H9 (cell line): ENCODE results near the gene SPATA6. TPM values are rescaled to one million over a fixed set of nuclear protein-coding genes. Genes with fewer than 3 reads are reported as not detected.
"Not testable (repeated sequence)": the region's sequence is repeated elsewhere in the genome, so short reads cannot be mapped to it uniquely, and the experiment has no call there.

ENCODE experiments used
- DNase-seq: peaks from one replicate; pipeline ENCODE4 v3.0.0-alpha.2; 2017
- H2AFZ ChIP-seq: one replicate; pipeline ENCODE4 v1.6.1; 2013; ENCODE audit warnings: mild to moderate bottlenecking, low read length, control low read depth, moderate library complexity
- H2AK5ac ChIP-seq: 2 replicates; pipeline ENCODE4 v1.6.1; 2013; ENCODE audit warnings: low read length, control low read depth, mixed read lengths; ENCODE audit not compliant: insufficient read length
- H2BK120ac ChIP-seq: one replicate; pipeline ENCODE4 v1.6.1; 2013; ENCODE audit warnings: low read depth, mild to moderate bottlenecking, low read length, control low read depth, inconsistent platforms; ENCODE audit not compliant: poor library complexity, severe bottlenecking
- H2BK12ac ChIP-seq: 2 replicates; pipeline ENCODE4 v1.6.1; 2013; ENCODE audit warnings: low read length, control low read depth, mixed read lengths, low read depth; ENCODE audit not compliant: insufficient read length
- H2BK15ac ChIP-seq: 2 replicates; pipeline ENCODE4 v1.6.1; 2013; ENCODE audit warnings: low read depth, low read length, control low read depth
- H2BK20ac ChIP-seq: one replicate; pipeline ENCODE4 v1.6.1; 2013; ENCODE audit warnings: low read depth, mild to moderate bottlenecking, low read length, control low read depth, inconsistent platforms; ENCODE audit not compliant: poor library complexity, severe bottlenecking
- H2BK5ac ChIP-seq: 2 replicates; pipeline ENCODE4 v1.6.1; 2013; ENCODE audit warnings: low read length, control low read depth, mixed read lengths; ENCODE audit not compliant: insufficient read length
- H3K14ac ChIP-seq: 2 replicates; pipeline ENCODE4 v1.6.1; 2013; ENCODE audit warnings: low read length, control low read depth; ENCODE audit not compliant: insufficient read depth
- H3K18ac ChIP-seq: 2 replicates; pipeline ENCODE4 v1.6.1; 2013; ENCODE audit warnings: low read depth, mild to moderate bottlenecking, mixed read lengths, low read length, control low read depth; ENCODE audit not compliant: insufficient read length
- H3K23ac ChIP-seq: 2 replicates; pipeline ENCODE4 v1.6.1; 2013; ENCODE audit warnings: low read length, control low read depth, mixed read lengths, low read depth; ENCODE audit not compliant: insufficient read length
- H3K23me2 ChIP-seq: 2 replicates; pipeline ENCODE4 v1.6.1; 2013; ENCODE audit warnings: low read depth, mild to moderate bottlenecking, mixed read lengths, low read length, control low read depth; ENCODE audit not compliant: insufficient read length, poor library complexity, severe bottlenecking
- H3K27ac ChIP-seq: 2 replicates; pipeline ENCODE4 v1.5.1; 2013; ENCODE audit warnings: low read length, control low read depth, mixed read lengths, low read depth; ENCODE audit not compliant: insufficient read length
- H3K27me3 ChIP-seq: 2 replicates; pipeline ENCODE4 v1.6.1; 2013; ENCODE audit warnings: low read length, control low read depth, inconsistent platforms; ENCODE audit not compliant: insufficient read depth
- H3K4ac ChIP-seq: 2 replicates; pipeline ENCODE4 v1.6.1; 2013; ENCODE audit warnings: low read depth, mild to moderate bottlenecking, control low read depth, inconsistent platforms, low read length, moderate library complexity
- H3K4me1 ChIP-seq: 2 replicates; pipeline ENCODE4 v1.6.1; 2013; ENCODE audit warnings: low read length, control low read depth, inconsistent platforms; ENCODE audit not compliant: insufficient read depth
- H3K4me2 ChIP-seq: 2 replicates; pipeline ENCODE4 v1.6.1; 2013; ENCODE audit warnings: low read length, control low read depth, mixed read lengths; ENCODE audit not compliant: insufficient read length, insufficient read depth
- H3K56ac ChIP-seq: 2 replicates; pipeline ENCODE4 v1.6.1; 2013; ENCODE audit warnings: low read depth, mild to moderate bottlenecking, mixed read lengths, low read length, control low read depth; ENCODE audit not compliant: insufficient read length
- H3K79me1 ChIP-seq: 2 replicates; pipeline ENCODE4 v1.6.1; 2013; ENCODE audit warnings: low read depth, mild to moderate bottlenecking, moderate library complexity, low read length, control low read depth, inconsistent platforms; ENCODE audit not compliant: insufficient read depth, poor library complexity, severe bottlenecking
- H3K79me2 ChIP-seq: 2 replicates; pipeline ENCODE4 v1.6.1; 2013; ENCODE audit warnings: low read length, control low read depth, inconsistent platforms; ENCODE audit not compliant: insufficient read depth
- H3K9ac ChIP-seq: 2 replicates; pipeline ENCODE4 v1.6.1; 2013; ENCODE audit warnings: low read length, control low read depth, mixed read lengths; ENCODE audit not compliant: insufficient read length; ENCODE audit errors: extremely low read depth
- H3K9me3 ChIP-seq: one replicate; pipeline ENCODE4 v1.6.1; 2013; ENCODE audit warnings: low read depth, low read length, inconsistent platforms; ENCODE audit not compliant: control insufficient read depth
- H3T11ph ChIP-seq: one replicate; pipeline ENCODE4 v1.6.1; 2013; ENCODE audit warnings: mild to moderate bottlenecking, low read length, control low read depth, inconsistent platforms
- H4K20me1 ChIP-seq: one replicate; pipeline ENCODE4 v1.6.1; 2013; ENCODE audit not compliant: control insufficient read depth, insufficient read length, insufficient read depth
- H4K5ac ChIP-seq: 2 replicates; pipeline ENCODE4 v1.6.1; 2013; ENCODE audit warnings: low read depth, mild to moderate bottlenecking, mixed read lengths, low read length, control low read depth; ENCODE audit not compliant: insufficient read length
- H4K8ac ChIP-seq: replicated peaks from 2 replicates; pipeline ENCODE4 v1.6.1; 2013; ENCODE audit warnings: low read length, control low read depth, mixed read lengths, low read depth; ENCODE audit not compliant: insufficient read length
- H4K91ac ChIP-seq: 2 replicates; pipeline ENCODE4 v1.6.1; 2013; ENCODE audit warnings: low read depth, mild to moderate bottlenecking, moderate library complexity, mixed read lengths, low read length, control low read depth; ENCODE audit not compliant: insufficient read length
- H3K27ac Mint-ChIP-seq, 3 experiments: 2 replicates in 2 of 3; 3 replicates in 1 of 3; pipeline ENCODE4 v1.8.0; 2020 to 2021; ENCODE audit warnings: mixed read lengths in 3 of 3, mild to moderate bottlenecking in 1 of 3, moderate library complexity in 1 of 3
- H3K27me3 Mint-ChIP-seq: 2 replicates; pipeline ENCODE4 v1.8.0; 2021; ENCODE audit warnings: low read depth, mild to moderate bottlenecking, moderate library complexity, mixed read lengths
- H3K36me3 Mint-ChIP-seq, 3 experiments: 2 replicates in 2 of 3; 3 replicates in 1 of 3; pipeline ENCODE4 v1.8.0; 2020 to 2021; ENCODE audit warnings: low read depth in 3 of 3, mixed read lengths in 3 of 3; ENCODE audit not compliant: insufficient read depth in 1 of 3
- H3K4me1 Mint-ChIP-seq, 2 experiments: 2 replicates each; pipeline ENCODE4 v1.8.0; 2020; ENCODE audit warnings: mixed read lengths in 2 of 2
- H3K4me3 Mint-ChIP-seq, 2 experiments: 2 replicates in 1 of 2; 3 replicates in 1 of 2; pipeline ENCODE4 v1.8.0; 2020 to 2021; ENCODE audit warnings: mild to moderate bottlenecking in 2 of 2, mixed read lengths in 2 of 2, moderate library complexity in 1 of 2
- H3K9me3 Mint-ChIP-seq, 2 experiments: 2 replicates in 1 of 2; 3 replicates in 1 of 2; pipeline ENCODE4 v1.8.0; 2020; ENCODE audit warnings: mild to moderate bottlenecking in 2 of 2, mixed read lengths in 2 of 2, moderate library complexity in 1 of 2
- CTCF ChIP-seq: fragments of 200-600 bp; sonication (generic); conservative IDR thresholded peaks from 3 replicates; pipeline ENCODE4 v1.8.0; 2021; ENCODE audit warnings: antibody characterized with exemption, mild to moderate bottlenecking
- WGBS: extraction: QIAGEN DNeasy Blood & Tissue Kit; methylation state at CpG from one replicate; pipeline ENCODE4 v1.1.7; 2013; ENCODE audit warnings: missing lambda C conversion rate, low lambda C conversion rate, mixed read lengths; ENCODE audit not compliant: insufficient read length; ENCODE audit errors: extremely low coverage; 5-methylcytosine and 5-hydroxymethylcytosine counted together
- total RNA-seq: library from RNA; stranded (reverse); gene quantifications from 2 replicates; pipeline ENCODE4 v1.2.1, GENCODE V29; 2021

The SPATA6 gene
- total RNA-seq, 1 experiment from 2014 or later = 8.0 TPM

GRCh38 chr1:48439380-48439779, 32.6 kb downstream of the SPATA6 start:
- no peak overlapping the region for H3K4ac ChIP-seq
- Mint-ChIP-seq H3K9me3 (peaks cover 12 to 17% of the 10 kb centered on the region in 2 experiments), H3K4me1 (peaks cover 19% of the 10 kb centered on the region in 2 experiments), H3K4me3 (no peak overlapping the region), H3K36me3 (peaks cover 31 to 37% (median 34%) of the 10 kb centered on the region in 3 experiments), H3K27ac (no peak overlapping the region), H3K27me3 (no peaks in the 10 kb centered on the region)
- no peak overlapping the region for H3K18ac ChIP-seq
- no peak overlapping the region for H3K56ac ChIP-seq
- no peaks in the 10 kb centered on the region for H4K20me1 ChIP-seq
- no peak for TF ChIP-seq CTCF
- no peak overlapping the region for H3K9ac ChIP-seq
- no peak overlapping the region for H2BK5ac ChIP-seq
- H3K27me3 ChIP-seq = no peaks in the 10 kb centered on the region
- WGBS = no CpG with 5 or more reads among the region's 9 CpGs
- H2BK20ac ChIP-seq = no peak overlapping the region
- no peak overlapping the region for H4K5ac ChIP-seq
- H3K23me2 ChIP-seq = no peaks in the 10 kb centered on the region
- H2BK120ac ChIP-seq = no peak overlapping the region
- no peak overlapping the region for H3K23ac ChIP-seq
- no peaks in the 10 kb centered on the region for H3K79me1 ChIP-seq
- H2AK5ac ChIP-seq = no peak overlapping the region
- H4K91ac ChIP-seq = no peak overlapping the region
- no peaks in the 10 kb centered on the region for H3K4me1 ChIP-seq
- H2BK12ac ChIP-seq = no peak overlapping the region
- no peak overlapping the region for H3T11ph ChIP-seq
- no peak for DNase-seq
- no peak overlapping the region for H3K14ac ChIP-seq
- no peak overlapping the region for H3K27ac ChIP-seq
- no peaks in the 10 kb centered on the region for H3K9me3 ChIP-seq
- no peak overlapping the region for H4K8ac ChIP-seq
- H3K4me2 ChIP-seq = no peak overlapping the region
- no peak overlapping the region for H2AFZ ChIP-seq
- H3K79me2 ChIP-seq = no peaks in the 10 kb centered on the region
- no peak overlapping the region for H2BK15ac ChIP-seq

- not testable (repeated sequence) for H2AK5ac ChIP-seq, H3K14ac ChIP-seq, H3K18ac ChIP-seq, H3K56ac ChIP-seq, H3K27ac Mint-ChIP-seq, H4K5ac ChIP-seq, H2BK120ac ChIP-seq, H3K79me1 ChIP-seq, H3K4me1 Mint-ChIP-seq, H2BK12ac ChIP-seq, H3K4me2 ChIP-seq, H3K4me1 ChIP-seq, H3K9me3 Mint-ChIP-seq, H3K4ac ChIP-seq, H3K9ac ChIP-seq, H3K9me3 ChIP-seq, H4K8ac ChIP-seq, H3K79me2 ChIP-seq, H3K27me3 Mint-ChIP-seq, H3K23me2 ChIP-seq, DNase-seq, H3K4me3 Mint-ChIP-seq, H3K23ac ChIP-seq, H2BK5ac ChIP-seq, H2BK15ac ChIP-seq, H2BK20ac ChIP-seq, H4K91ac ChIP-seq, H2AFZ ChIP-seq, H3K27me3 ChIP-seq, H4K20me1 ChIP-seq, H3T11ph ChIP-seq, H3K27ac ChIP-seq
- H3K36me3 Mint-ChIP-seq = peaks cover 19 to 26% (median 21%) of the 10 kb centered on the region in 3 experiments
Measured at GRCh38 chr1:48437379-48437778, 34.6 kb downstream of the SPATA6 start.
